Type B pancreatic cell (in vitro differentiated cells): ENCODE measurements around the gene PPP2R2D. TPM values are rescaled to one million over a fixed set of nuclear protein-coding genes. Genes with fewer than 3 reads are reported as not detected.
"Not testable (repeated sequence)": the region's sequence is repeated elsewhere in the genome, so short reads cannot be mapped to it uniquely, and the experiment has no call there.

Experiments
- DNase-seq: peaks from one replicate; pipeline ENCODE4 v3.0.0; 2021; ENCODE audit warnings: mixed read lengths; ENCODE audit not compliant: unreplicated experiment; ENCODE audit errors: extremely low spot score
- H3K27ac Mint-ChIP-seq: 2 replicates; pipeline ENCODE4 v1.8.0; 2021; ENCODE audit warnings: mild to moderate bottlenecking, mixed read lengths
- H3K27me3 Mint-ChIP-seq: 2 replicates; pipeline ENCODE4 v1.8.0; 2021; ENCODE audit warnings: mixed read lengths
- H3K36me3 Mint-ChIP-seq: 2 replicates; pipeline ENCODE4 v1.8.0; 2021; ENCODE audit warnings: mixed read lengths
- H3K4me1 Mint-ChIP-seq: one replicate; pipeline ENCODE4 v1.8.0; 2021; ENCODE audit warnings: mixed read lengths; ENCODE audit not compliant: unreplicated experiment
- H3K4me3 Mint-ChIP-seq: 2 replicates; pipeline ENCODE4 v1.8.0; 2021; ENCODE audit warnings: mild to moderate bottlenecking, mixed read lengths
- H3K9me3 Mint-ChIP-seq: 2 replicates; pipeline ENCODE4 v1.8.0; 2021; ENCODE audit warnings: mixed read lengths
- total RNA-seq: library from RNA; stranded (reverse); gene quantifications from 2 replicates; pipeline ENCODE4 v1.2.1, GENCODE V29; 2021; ENCODE audit warnings: low replicate concordance
- TF ChIP-seq, protein P1 (sequence below): fragments of 200-600 bp; sonication (generic); conservative IDR thresholded peaks from 2 replicates; pipeline ENCODE4 v1.5.0; 2021; ENCODE audit warnings: antibody characterized with exemption, mild to moderate bottlenecking

PPP2R2D gene
- total RNA-seq, 1 donor from 2014 or later, result 38.1 TPM

DNA sequence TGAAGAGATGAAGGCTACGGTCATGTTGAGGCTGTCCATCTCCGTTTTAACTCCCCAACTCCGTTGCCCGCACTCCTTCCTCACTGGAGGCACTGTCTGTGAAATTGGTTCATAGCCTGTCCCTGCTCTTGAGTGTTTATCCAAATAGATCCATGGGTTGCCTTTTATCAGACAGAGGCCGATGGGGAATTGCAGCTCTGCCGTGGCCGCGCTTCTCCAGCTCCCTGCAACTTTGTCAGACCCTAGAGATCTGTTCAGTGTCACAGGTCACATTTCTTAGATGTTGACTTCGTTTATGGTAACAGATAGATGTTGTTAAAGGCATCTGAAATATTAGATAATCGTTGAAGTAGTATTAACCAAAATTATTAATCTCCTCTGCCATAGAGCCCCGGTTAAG is 14.7 kb downstream of the PPP2R2D start:
- H3K27ac Mint-ChIP-seq, result no peak overlapping the region
- TF ChIP-seq, protein P1, sequence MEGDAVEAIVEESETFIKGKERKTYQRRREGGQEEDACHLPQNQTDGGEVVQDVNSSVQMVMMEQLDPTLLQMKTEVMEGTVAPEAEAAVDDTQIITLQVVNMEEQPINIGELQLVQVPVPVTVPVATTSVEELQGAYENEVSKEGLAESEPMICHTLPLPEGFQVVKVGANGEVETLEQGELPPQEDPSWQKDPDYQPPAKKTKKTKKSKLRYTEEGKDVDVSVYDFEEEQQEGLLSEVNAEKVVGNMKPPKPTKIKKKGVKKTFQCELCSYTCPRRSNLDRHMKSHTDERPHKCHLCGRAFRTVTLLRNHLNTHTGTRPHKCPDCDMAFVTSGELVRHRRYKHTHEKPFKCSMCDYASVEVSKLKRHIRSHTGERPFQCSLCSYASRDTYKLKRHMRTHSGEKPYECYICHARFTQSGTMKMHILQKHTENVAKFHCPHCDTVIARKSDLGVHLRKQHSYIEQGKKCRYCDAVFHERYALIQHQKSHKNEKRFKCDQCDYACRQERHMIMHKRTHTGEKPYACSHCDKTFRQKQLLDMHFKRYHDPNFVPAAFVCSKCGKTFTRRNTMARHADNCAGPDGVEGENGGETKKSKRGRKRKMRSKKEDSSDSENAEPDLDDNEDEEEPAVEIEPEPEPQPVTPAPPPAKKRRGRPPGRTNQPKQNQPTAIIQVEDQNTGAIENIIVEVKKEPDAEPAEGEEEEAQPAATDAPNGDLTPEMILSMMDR, result no peak
- DNase-seq, result no peak
- H3K4me1 Mint-ChIP-seq, result peaks cover 19% of the 10 kb centered on the region
- no peak overlapping the region for H3K4me3 Mint-ChIP-seq
- no peaks in the 10 kb centered on the region for H3K27me3 Mint-ChIP-seq
- H3K9me3 Mint-ChIP-seq, result no peaks in the 10 kb centered on the region
- H3K36me3 Mint-ChIP-seq, result peaks cover 9% of the 10 kb centered on the region

DNA sequence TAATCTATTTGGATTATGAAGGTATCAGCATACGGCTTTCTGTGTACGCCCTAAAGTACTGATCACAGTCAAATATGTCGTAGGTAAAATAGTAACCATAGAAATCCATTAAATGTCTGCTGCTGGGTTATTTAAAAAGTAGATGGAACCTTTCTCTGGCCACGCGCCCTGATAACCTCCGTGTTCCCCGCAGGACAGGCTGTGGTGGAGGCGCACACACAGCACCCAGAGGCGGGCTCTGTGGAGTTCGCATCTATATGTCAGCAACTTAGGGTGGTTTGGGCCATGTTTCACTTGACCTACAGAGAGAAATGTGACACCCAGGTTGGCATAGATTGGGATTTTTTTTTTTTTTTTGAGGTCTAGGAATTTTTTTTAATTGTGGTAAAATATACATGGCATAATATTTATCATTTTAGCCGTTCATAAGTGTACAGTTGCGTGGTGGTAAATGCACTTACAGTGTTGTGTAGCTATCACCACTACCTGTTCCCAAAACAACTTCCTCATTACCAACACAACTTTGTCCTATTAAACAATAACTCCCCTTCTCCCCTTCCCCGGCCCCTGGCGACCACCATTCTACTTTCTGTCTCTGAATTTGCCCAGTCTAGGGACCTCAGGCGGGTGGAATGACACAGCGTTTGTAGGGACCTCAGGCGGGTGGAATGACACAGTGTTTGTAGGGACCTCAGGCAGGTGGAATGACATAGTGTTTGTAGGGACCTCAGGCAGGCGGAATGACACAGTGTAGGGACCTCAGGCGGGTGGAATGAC is 15.4 kb downstream of the PPP2R2D start:
- peaks cover 23% of the 10 kb centered on the region for H3K4me1 Mint-ChIP-seq
- no peak overlapping the region for H3K27ac Mint-ChIP-seq
- H3K27me3 Mint-ChIP-seq, result no peaks in the 10 kb centered on the region

DNA sequence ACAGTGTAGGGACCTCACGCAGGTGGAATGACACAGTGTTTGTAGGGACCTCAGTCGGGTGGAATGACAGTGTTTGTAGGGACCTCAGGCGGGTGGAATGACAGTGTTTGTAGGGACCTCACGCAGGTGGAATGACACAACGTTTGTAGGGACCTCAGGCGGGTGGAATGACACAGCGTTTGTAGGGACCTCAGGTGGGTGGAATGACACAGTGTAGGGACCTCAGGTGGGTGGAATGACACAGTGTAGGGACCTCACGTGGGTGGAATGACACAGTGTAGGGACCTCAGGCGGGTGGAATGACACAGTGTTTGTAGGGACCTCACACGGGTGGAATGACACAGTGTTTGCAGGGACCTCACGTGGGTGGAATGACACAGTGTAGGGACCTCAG is 16.0 kb downstream of the PPP2R2D start:
- H3K27me3 Mint-ChIP-seq, H3K4me3 Mint-ChIP-seq, DNase-seq, H3K9me3 Mint-ChIP-seq, H3K27ac Mint-ChIP-seq: not testable (repeated sequence)
- Mint-ChIP-seq H3K36me3 (peaks cover 14% of the 10 kb centered on the region), H3K4me1 (peaks cover 24% of the 10 kb centered on the region)

More for the DNA sequence above, 15.4 kb downstream of the PPP2R2D start:
- Mint-ChIP-seq H3K4me3 (no peak overlapping the region), H3K36me3 (peaks cover 13% of the 10 kb centered on the region), H3K9me3 (no peaks in the 10 kb centered on the region)
- no peak for DNase-seq
- TF ChIP-seq, protein P1, result no peak

DNA sequence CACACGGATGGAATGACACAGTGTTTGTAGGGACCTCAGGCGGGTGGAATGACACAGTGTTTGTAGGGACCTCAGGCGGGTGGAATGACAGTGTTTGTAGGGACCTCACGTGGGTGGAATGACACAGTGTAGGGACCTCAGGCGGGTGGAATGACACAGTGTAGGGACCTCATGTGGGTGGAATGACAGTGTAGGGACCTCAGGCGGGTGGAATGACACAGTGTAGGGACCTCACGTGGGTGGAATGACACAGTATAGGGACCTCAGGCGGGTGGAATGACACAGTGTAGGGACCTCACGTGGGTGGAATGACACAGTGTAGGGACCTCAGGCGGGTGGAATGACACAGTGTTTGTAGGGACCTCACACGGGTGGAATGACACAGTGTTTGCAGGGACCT is 16.7 kb downstream of the PPP2R2D start:
- not testable (repeated sequence) for DNase-seq, H3K9me3 Mint-ChIP-seq, H3K27me3 Mint-ChIP-seq, H3K4me3 Mint-ChIP-seq, H3K27ac Mint-ChIP-seq
- Mint-ChIP-seq H3K4me1 (peaks cover 25% of the 10 kb centered on the region), H3K36me3 (peaks cover 10% of the 10 kb centered on the region)

DNA sequence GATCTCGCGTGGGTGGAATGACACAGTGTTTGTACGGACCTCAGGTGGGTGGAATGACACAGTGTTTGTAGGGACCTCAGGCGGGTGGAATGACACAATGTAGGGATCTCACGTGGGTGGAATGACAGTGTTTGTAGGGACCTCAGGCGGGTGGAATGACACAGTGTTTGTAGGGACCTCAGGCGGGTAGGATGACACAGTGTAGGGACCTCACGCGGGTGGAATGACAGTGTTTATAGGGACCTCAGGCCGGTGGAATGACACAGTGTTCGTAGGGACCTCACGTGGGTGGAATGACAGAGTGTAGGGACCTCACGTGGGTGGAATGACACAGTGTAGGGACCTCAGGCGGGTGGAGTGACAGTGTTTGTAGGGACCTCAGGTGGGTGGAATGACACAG is 18.7 kb downstream of the PPP2R2D start:
- peaks cover 10% of the 10 kb centered on the region for H3K36me3 Mint-ChIP-seq
- not testable (repeated sequence) for H3K27ac Mint-ChIP-seq, H3K9me3 Mint-ChIP-seq, H3K4me3 Mint-ChIP-seq, DNase-seq, H3K27me3 Mint-ChIP-seq
- H3K4me1 Mint-ChIP-seq, result peaks cover 17% of the 10 kb centered on the region

DNA sequence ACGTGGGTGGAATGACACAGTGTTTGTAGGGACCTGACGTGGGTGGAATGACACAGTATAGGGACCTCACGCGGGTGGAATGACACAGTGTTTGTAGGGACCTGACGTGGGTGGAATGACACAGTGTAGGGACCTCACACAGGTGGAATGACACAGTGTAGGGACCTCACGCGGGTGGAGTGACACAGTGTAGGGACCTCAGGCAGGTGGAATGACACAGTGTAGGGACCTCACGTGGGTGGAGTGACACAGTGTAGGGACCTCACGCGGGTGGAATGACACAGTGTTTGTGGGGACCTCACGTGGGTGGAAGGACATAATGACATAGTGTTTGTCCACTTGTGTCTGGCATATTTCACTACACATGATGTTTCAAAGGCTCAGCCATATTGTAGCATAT is 19.3 kb downstream of the PPP2R2D start:
- no peaks in the 10 kb centered on the region for H3K27me3 Mint-ChIP-seq
- DNase-seq, result no peak
- H3K9me3 Mint-ChIP-seq, result peaks cover 4% of the 10 kb centered on the region
- TF ChIP-seq, protein P1, result no peak
- peaks cover 17% of the 10 kb centered on the region for H3K4me1 Mint-ChIP-seq
- H3K36me3 Mint-ChIP-seq, result peaks cover 14% of the 10 kb centered on the region
- H3K27ac Mint-ChIP-seq, result peak overlapping the region; percentile 21
- H3K4me3 Mint-ChIP-seq, result no peak overlapping the region

DNA sequence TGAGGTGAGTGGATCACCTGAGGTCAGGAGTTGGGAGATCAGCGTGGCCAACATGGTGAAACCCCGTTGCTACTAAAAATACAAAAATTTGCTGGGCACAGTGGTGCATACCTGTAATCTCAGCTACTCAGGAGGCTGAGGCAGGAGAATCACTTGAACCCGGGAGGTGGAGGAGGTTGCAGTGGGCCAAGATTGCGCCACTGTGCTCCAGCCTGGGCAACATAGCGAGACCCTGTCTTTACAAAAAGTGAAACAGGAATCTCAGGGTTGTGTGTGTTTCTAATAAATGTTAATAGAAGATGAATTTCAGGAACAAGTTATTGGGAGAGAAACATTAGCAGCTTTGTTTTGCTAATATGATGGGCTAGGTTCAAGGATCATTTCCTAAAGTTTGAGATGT is 19.9 kb downstream of the PPP2R2D start:
- peaks cover 19% of the 10 kb centered on the region for H3K36me3 Mint-ChIP-seq
- TF ChIP-seq, protein P1, result no peak
- no peak overlapping the region for H3K4me3 Mint-ChIP-seq
- peaks cover 4% of the 10 kb centered on the region for H3K9me3 Mint-ChIP-seq
- DNase-seq, result no peak
- peak overlapping the region; percentile 82 for H3K27ac Mint-ChIP-seq
- H3K4me1 Mint-ChIP-seq, result peaks cover 17% of the 10 kb centered on the region
- no peaks in the 10 kb centered on the region for H3K27me3 Mint-ChIP-seq
